Nephron progenitor cell (in vitro differentiated cells): ENCODE data around the gene SLC49A3.

Source experiments
- DNase-seq: peaks from one replicate; pipeline ENCODE4 v3.0.0; 2021
- H3K27ac Mint-ChIP-seq: 2 replicates; pipeline ENCODE4 v1.8.0; 2021; ENCODE audit warnings: mild to moderate bottlenecking, moderate library complexity, mixed read lengths
- H3K27me3 Mint-ChIP-seq: 2 replicates; pipeline ENCODE4 v1.8.0; 2021; ENCODE audit warnings: mild to moderate bottlenecking, low read depth, mixed read lengths; ENCODE audit not compliant: poor library complexity
- H3K36me3 Mint-ChIP-seq: 2 replicates; pipeline ENCODE4 v1.8.0; 2021; ENCODE audit warnings: low read depth, mixed read lengths
- H3K4me1 Mint-ChIP-seq: 2 replicates; pipeline ENCODE4 v1.8.0; 2021; ENCODE audit warnings: mixed read lengths
- H3K4me3 Mint-ChIP-seq: 2 replicates; pipeline ENCODE4 v1.8.0; 2021; ENCODE audit warnings: mild to moderate bottlenecking, moderate library complexity, mixed read lengths
- H3K9me3 Mint-ChIP-seq: 2 replicates; pipeline ENCODE4 v1.8.0; 2021; ENCODE audit warnings: mild to moderate bottlenecking, moderate library complexity, mixed read lengths
- TF ChIP-seq, protein P1 (sequence below): fragments of 200-600 bp; sonication (generic); IDR thresholded peaks from 2 replicates; pipeline ENCODE4 v1.5.0; 2021; ENCODE audit warnings: antibody characterized with exemption

The SLC49A3 gene

DNA sequence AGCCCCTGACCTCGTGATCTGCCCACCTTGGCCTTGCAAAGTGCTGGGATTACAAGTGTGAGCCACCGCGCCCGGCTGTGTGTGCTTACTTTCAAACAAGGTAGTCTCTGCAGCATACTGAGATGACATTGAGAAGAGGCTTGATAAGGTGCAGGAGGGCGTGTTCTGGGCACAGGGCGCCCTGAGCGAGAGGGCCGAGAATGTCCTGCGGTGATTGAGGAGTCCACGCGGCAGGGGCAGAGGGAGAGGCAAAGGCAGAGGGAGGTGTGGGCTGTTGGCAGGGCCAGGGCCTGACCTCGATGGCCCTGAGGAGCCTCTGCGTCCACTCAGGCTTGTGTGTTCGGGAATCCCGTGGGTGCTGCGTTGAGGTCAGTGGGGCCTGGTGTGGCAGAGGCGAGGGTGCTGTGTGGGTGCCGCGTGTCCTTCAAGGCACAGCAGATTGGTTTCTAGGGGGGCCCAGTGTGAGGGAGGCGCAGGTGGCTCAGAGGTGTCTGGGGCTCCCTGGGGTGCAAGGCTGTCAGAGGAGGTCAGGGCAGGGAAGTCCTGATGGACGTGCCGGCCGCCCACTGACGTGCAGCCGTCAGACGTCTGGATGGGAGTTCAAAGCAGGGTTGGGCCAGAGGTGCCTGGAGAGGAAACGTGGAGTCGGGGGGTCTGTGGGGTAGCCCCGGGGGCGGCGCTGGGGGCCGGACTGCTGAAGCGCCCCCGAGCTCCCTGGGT, 28.8 kb upstream of the SLC49A3 start:
- Mint-ChIP-seq H3K4me3 (no peak overlapping the region), H3K27ac (peak overlapping the region; percentile 99), H3K27me3 (no peaks in the 10 kb centered on the region), H3K4me1 (peaks cover 13% of the 10 kb centered on the region), H3K9me3 (no peaks in the 10 kb centered on the region), H3K36me3 (peaks cover 55% of the 10 kb centered on the region)
- TF ChIP-seq, protein P1, sequence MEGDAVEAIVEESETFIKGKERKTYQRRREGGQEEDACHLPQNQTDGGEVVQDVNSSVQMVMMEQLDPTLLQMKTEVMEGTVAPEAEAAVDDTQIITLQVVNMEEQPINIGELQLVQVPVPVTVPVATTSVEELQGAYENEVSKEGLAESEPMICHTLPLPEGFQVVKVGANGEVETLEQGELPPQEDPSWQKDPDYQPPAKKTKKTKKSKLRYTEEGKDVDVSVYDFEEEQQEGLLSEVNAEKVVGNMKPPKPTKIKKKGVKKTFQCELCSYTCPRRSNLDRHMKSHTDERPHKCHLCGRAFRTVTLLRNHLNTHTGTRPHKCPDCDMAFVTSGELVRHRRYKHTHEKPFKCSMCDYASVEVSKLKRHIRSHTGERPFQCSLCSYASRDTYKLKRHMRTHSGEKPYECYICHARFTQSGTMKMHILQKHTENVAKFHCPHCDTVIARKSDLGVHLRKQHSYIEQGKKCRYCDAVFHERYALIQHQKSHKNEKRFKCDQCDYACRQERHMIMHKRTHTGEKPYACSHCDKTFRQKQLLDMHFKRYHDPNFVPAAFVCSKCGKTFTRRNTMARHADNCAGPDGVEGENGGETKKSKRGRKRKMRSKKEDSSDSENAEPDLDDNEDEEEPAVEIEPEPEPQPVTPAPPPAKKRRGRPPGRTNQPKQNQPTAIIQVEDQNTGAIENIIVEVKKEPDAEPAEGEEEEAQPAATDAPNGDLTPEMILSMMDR, result no peak
- no peak for DNase-seq

DNA sequence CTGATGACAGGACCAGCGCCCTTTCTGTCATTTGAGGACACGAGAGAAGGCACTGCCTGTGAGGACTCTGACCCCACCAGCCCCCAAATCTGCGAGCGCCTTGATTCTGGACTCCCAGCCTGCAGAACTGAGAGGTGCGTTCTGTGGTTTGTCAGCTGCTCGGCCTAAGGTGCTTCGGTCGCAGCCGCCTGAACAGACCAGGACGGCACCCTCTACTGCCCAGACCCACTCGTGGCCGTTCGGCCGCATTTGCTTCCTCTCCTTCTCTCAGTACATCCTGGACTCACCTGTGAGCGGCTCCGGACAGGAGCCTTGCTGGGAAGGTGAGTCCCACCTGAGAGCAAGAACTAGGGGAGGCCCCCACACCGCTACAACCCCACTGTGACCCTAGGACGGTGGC, 25.1 kb upstream of the SLC49A3 start:
- peaks cover 49% of the 10 kb centered on the region for H3K36me3 Mint-ChIP-seq
- no peak overlapping the region for H3K4me3 Mint-ChIP-seq
- DNase-seq, result no peak
- H3K27me3 Mint-ChIP-seq, result no peaks in the 10 kb centered on the region
- H3K27ac Mint-ChIP-seq, result no peak overlapping the region
- TF ChIP-seq, protein P1, result no peak
- peaks cover 31% of the 10 kb centered on the region for H3K4me1 Mint-ChIP-seq
- peaks cover 17% of the 10 kb centered on the region for H3K9me3 Mint-ChIP-seq

DNA sequence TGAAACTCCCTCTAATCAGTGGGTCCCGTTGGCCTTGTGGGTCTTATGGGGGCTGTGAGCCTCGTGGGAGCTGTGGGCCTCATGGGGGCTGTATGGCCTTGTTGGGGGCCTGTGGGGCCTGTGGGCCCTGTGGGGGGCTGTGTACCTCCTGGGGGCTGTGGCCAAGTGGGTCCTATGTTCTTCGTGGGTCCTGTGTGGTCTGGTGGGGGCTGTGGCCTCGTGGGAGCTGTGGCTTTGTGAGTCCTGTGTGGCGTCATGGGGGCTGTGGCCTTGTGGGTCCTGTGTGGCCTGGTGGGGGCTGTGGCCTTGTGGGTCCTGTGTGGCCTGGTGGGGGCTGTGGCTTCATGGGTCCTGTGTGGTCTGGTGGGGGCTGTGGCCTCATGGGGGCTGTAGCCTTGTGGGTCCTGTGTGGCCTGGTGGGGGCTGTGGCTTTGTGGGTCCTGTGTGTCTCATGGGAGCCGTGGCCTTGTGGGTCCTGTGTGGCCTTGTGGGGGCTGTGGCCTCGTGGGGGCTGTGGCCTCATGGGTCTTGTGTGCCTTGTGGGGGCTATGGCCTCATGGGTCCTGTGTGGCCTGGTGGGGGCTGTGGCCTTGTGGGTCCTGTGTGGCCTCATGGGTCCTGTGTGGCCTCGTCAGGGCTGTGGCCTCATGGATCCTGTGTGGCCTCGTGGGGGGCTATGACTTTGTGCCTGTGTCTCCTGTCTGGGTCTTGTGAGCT, 24.1 kb upstream of the SLC49A3 start:
- Mint-ChIP-seq H3K4me3 (no peak overlapping the region), H3K4me1 (peaks cover 32% of the 10 kb centered on the region), H3K9me3 (peaks cover 23% of the 10 kb centered on the region), H3K27ac (no peak overlapping the region), H3K36me3 (peaks cover 56% of the 10 kb centered on the region), H3K27me3 (no peaks in the 10 kb centered on the region)
- TF ChIP-seq, protein P1, result no peak
- DNase-seq, result no peak

DNA sequence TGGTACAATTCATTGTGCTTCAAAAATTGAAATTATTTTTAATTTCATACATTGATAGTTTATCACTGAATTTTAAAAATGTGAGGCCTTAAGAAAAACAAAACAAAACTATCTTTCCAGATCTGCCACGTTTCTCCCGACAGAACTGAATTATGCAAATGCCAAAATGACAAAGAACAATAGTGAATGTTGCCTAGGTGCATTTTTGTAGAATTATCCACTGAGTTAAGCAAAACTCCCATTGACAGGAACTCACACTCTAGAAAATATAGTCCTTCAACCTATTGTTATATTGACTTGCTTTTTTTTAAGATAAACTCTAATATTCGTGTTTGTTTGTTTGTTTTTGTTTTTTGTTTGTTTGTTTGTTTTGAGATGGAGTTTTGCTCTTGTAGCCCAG, 23.1 kb upstream of the SLC49A3 start:
- Mint-ChIP-seq H3K4me3 (no peak overlapping the region), H3K27me3 (no peaks in the 10 kb centered on the region), H3K4me1 (peaks cover 25% of the 10 kb centered on the region), H3K27ac (no peak overlapping the region), H3K36me3 (peaks cover 49% of the 10 kb centered on the region), H3K9me3 (peaks cover 23% of the 10 kb centered on the region)
- DNase-seq, result no peak
- TF ChIP-seq, protein P1, result no peak

DNA sequence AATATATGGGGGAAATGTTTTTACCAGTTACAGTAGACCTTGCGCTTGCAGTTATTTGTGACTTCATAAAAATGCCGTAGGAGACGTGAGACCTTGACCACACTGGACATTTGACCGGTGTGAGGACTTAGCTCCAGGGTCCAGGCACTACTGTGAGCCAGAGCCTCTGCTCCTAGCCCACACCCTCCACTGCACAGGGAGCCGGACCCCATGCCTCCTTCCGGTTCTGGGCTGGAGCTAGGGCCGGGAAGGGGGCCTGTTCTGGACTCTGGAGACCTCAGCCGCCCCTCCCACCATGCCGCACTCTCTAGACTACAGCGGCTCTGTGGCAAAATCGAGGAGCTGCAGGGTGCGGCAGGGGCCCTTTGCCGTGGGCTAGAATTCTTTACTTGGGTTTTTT, 22.0 kb upstream of the SLC49A3 start:
- no peak for DNase-seq
- peaks cover 25% of the 10 kb centered on the region for H3K4me1 Mint-ChIP-seq
- peaks cover 23% of the 10 kb centered on the region for H3K9me3 Mint-ChIP-seq
- H3K36me3 Mint-ChIP-seq, result peaks cover 49% of the 10 kb centered on the region
- H3K27me3 Mint-ChIP-seq, result no peaks in the 10 kb centered on the region
- no peak overlapping the region for H3K4me3 Mint-ChIP-seq
- no peak overlapping the region for H3K27ac Mint-ChIP-seq
- TF ChIP-seq, protein P1, result no peak

DNA sequence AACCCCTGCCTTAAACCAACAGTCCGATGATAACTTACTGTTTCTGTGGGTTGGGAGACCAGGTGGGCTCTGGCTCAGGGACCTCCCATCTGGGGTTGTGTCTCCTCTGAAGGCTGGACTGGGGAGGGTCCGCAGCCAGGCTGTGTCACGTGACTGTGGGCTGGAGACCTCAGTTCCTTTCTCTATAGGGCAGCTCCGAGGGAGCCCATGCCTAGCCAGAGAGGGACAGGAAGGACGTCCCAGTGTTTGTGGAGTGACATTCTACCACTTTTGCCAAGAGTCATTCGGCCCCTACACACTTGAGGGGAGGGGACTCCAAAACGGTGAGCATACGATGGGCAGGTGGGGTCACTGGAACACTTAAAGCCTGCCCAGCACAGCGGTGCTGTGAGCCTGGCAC, 21.2 kb upstream of the SLC49A3 start:
- Mint-ChIP-seq H3K9me3 (peaks cover 23% of the 10 kb centered on the region), H3K27ac (peak overlapping the region; percentile 60), H3K4me1 (peaks cover 25% of the 10 kb centered on the region), H3K4me3 (peak overlapping the region; percentile 52), H3K36me3 (peaks cover 46% of the 10 kb centered on the region), H3K27me3 (no peaks in the 10 kb centered on the region)
- TF ChIP-seq, protein P1, result no peak
- DNase-seq, result no peak
